H9 (cell line): ENCODE data around the gene AGBL4. TPM values are rescaled to one million over a fixed set of nuclear protein-coding genes. Genes with fewer than 3 reads are reported as not detected.

Experiments used
- DNase-seq: peaks from one replicate; pipeline ENCODE4 v3.0.0-alpha.2; 2017
- H2AFZ ChIP-seq: one replicate; pipeline ENCODE4 v1.6.1; 2013; ENCODE audit warnings: mild to moderate bottlenecking, low read length, control low read depth, moderate library complexity
- H2AK5ac ChIP-seq: 2 replicates; pipeline ENCODE4 v1.6.1; 2013; ENCODE audit warnings: low read length, control low read depth, mixed read lengths; ENCODE audit not compliant: insufficient read length
- H2BK120ac ChIP-seq: one replicate; pipeline ENCODE4 v1.6.1; 2013; ENCODE audit warnings: low read depth, mild to moderate bottlenecking, low read length, control low read depth, inconsistent platforms; ENCODE audit not compliant: poor library complexity, severe bottlenecking
- H2BK12ac ChIP-seq: 2 replicates; pipeline ENCODE4 v1.6.1; 2013; ENCODE audit warnings: low read length, control low read depth, mixed read lengths, low read depth; ENCODE audit not compliant: insufficient read length
- H2BK15ac ChIP-seq: 2 replicates; pipeline ENCODE4 v1.6.1; 2013; ENCODE audit warnings: low read depth, low read length, control low read depth
- H2BK20ac ChIP-seq: one replicate; pipeline ENCODE4 v1.6.1; 2013; ENCODE audit warnings: low read depth, mild to moderate bottlenecking, low read length, control low read depth, inconsistent platforms; ENCODE audit not compliant: poor library complexity, severe bottlenecking
- H2BK5ac ChIP-seq: 2 replicates; pipeline ENCODE4 v1.6.1; 2013; ENCODE audit warnings: low read length, control low read depth, mixed read lengths; ENCODE audit not compliant: insufficient read length
- H3K14ac ChIP-seq: 2 replicates; pipeline ENCODE4 v1.6.1; 2013; ENCODE audit warnings: low read length, control low read depth; ENCODE audit not compliant: insufficient read depth
- H3K18ac ChIP-seq: 2 replicates; pipeline ENCODE4 v1.6.1; 2013; ENCODE audit warnings: low read depth, mild to moderate bottlenecking, mixed read lengths, low read length, control low read depth; ENCODE audit not compliant: insufficient read length
- H3K23ac ChIP-seq: 2 replicates; pipeline ENCODE4 v1.6.1; 2013; ENCODE audit warnings: low read length, control low read depth, mixed read lengths, low read depth; ENCODE audit not compliant: insufficient read length
- H3K23me2 ChIP-seq: 2 replicates; pipeline ENCODE4 v1.6.1; 2013; ENCODE audit warnings: low read depth, mild to moderate bottlenecking, mixed read lengths, low read length, control low read depth; ENCODE audit not compliant: insufficient read length, poor library complexity, severe bottlenecking
- H3K27ac ChIP-seq: 2 replicates; pipeline ENCODE4 v1.5.1; 2013; ENCODE audit warnings: low read length, control low read depth, mixed read lengths, low read depth; ENCODE audit not compliant: insufficient read length
- H3K27me3 ChIP-seq: 2 replicates; pipeline ENCODE4 v1.6.1; 2013; ENCODE audit warnings: low read length, control low read depth, inconsistent platforms; ENCODE audit not compliant: insufficient read depth
- H3K4ac ChIP-seq: 2 replicates; pipeline ENCODE4 v1.6.1; 2013; ENCODE audit warnings: low read depth, mild to moderate bottlenecking, control low read depth, inconsistent platforms, low read length, moderate library complexity
- H3K4me1 ChIP-seq: 2 replicates; pipeline ENCODE4 v1.6.1; 2013; ENCODE audit warnings: low read length, control low read depth, inconsistent platforms; ENCODE audit not compliant: insufficient read depth
- H3K4me2 ChIP-seq: 2 replicates; pipeline ENCODE4 v1.6.1; 2013; ENCODE audit warnings: low read length, control low read depth, mixed read lengths; ENCODE audit not compliant: insufficient read length, insufficient read depth
- H3K56ac ChIP-seq: 2 replicates; pipeline ENCODE4 v1.6.1; 2013; ENCODE audit warnings: low read depth, mild to moderate bottlenecking, mixed read lengths, low read length, control low read depth; ENCODE audit not compliant: insufficient read length
- H3K79me1 ChIP-seq: 2 replicates; pipeline ENCODE4 v1.6.1; 2013; ENCODE audit warnings: low read depth, mild to moderate bottlenecking, moderate library complexity, low read length, control low read depth, inconsistent platforms; ENCODE audit not compliant: insufficient read depth, poor library complexity, severe bottlenecking
- H3K79me2 ChIP-seq: 2 replicates; pipeline ENCODE4 v1.6.1; 2013; ENCODE audit warnings: low read length, control low read depth, inconsistent platforms; ENCODE audit not compliant: insufficient read depth
- H3K9ac ChIP-seq: 2 replicates; pipeline ENCODE4 v1.6.1; 2013; ENCODE audit warnings: low read length, control low read depth, mixed read lengths; ENCODE audit not compliant: insufficient read length; ENCODE audit errors: extremely low read depth
- H3K9me3 ChIP-seq: one replicate; pipeline ENCODE4 v1.6.1; 2013; ENCODE audit warnings: low read depth, low read length, inconsistent platforms; ENCODE audit not compliant: control insufficient read depth
- H3T11ph ChIP-seq: one replicate; pipeline ENCODE4 v1.6.1; 2013; ENCODE audit warnings: mild to moderate bottlenecking, low read length, control low read depth, inconsistent platforms
- H4K20me1 ChIP-seq: one replicate; pipeline ENCODE4 v1.6.1; 2013; ENCODE audit not compliant: control insufficient read depth, insufficient read length, insufficient read depth
- H4K5ac ChIP-seq: 2 replicates; pipeline ENCODE4 v1.6.1; 2013; ENCODE audit warnings: low read depth, mild to moderate bottlenecking, mixed read lengths, low read length, control low read depth; ENCODE audit not compliant: insufficient read length
- H4K8ac ChIP-seq: replicated peaks from 2 replicates; pipeline ENCODE4 v1.6.1; 2013; ENCODE audit warnings: low read length, control low read depth, mixed read lengths, low read depth; ENCODE audit not compliant: insufficient read length
- H4K91ac ChIP-seq: 2 replicates; pipeline ENCODE4 v1.6.1; 2013; ENCODE audit warnings: low read depth, mild to moderate bottlenecking, moderate library complexity, mixed read lengths, low read length, control low read depth; ENCODE audit not compliant: insufficient read length
- H3K27ac Mint-ChIP-seq, 3 experiments: 2 replicates in 2 of 3; 3 replicates in 1 of 3; pipeline ENCODE4 v1.8.0; 2020 to 2021; ENCODE audit warnings: mixed read lengths in 3 of 3, mild to moderate bottlenecking in 1 of 3, moderate library complexity in 1 of 3
- H3K27me3 Mint-ChIP-seq: 2 replicates; pipeline ENCODE4 v1.8.0; 2021; ENCODE audit warnings: low read depth, mild to moderate bottlenecking, moderate library complexity, mixed read lengths
- H3K36me3 Mint-ChIP-seq, 3 experiments: 2 replicates in 2 of 3; 3 replicates in 1 of 3; pipeline ENCODE4 v1.8.0; 2020 to 2021; ENCODE audit warnings: low read depth in 3 of 3, mixed read lengths in 3 of 3; ENCODE audit not compliant: insufficient read depth in 1 of 3
- H3K4me1 Mint-ChIP-seq, 2 experiments: 2 replicates each; pipeline ENCODE4 v1.8.0; 2020; ENCODE audit warnings: mixed read lengths in 2 of 2
- H3K4me3 Mint-ChIP-seq, 2 experiments: 2 replicates in 1 of 2; 3 replicates in 1 of 2; pipeline ENCODE4 v1.8.0; 2020 to 2021; ENCODE audit warnings: mild to moderate bottlenecking in 2 of 2, mixed read lengths in 2 of 2, moderate library complexity in 1 of 2
- H3K9me3 Mint-ChIP-seq, 2 experiments: 2 replicates in 1 of 2; 3 replicates in 1 of 2; pipeline ENCODE4 v1.8.0; 2020; ENCODE audit warnings: mild to moderate bottlenecking in 2 of 2, mixed read lengths in 2 of 2, moderate library complexity in 1 of 2
- CTCF ChIP-seq: fragments of 200-600 bp; sonication (generic); conservative IDR thresholded peaks from 3 replicates; pipeline ENCODE4 v1.8.0; 2021; ENCODE audit warnings: antibody characterized with exemption, mild to moderate bottlenecking
- WGBS: extraction: QIAGEN DNeasy Blood & Tissue Kit; methylation state at CpG from one replicate; pipeline ENCODE4 v1.1.7; 2013; ENCODE audit warnings: missing lambda C conversion rate, low lambda C conversion rate, mixed read lengths; ENCODE audit not compliant: insufficient read length; ENCODE audit errors: extremely low coverage; 5-methylcytosine and 5-hydroxymethylcytosine counted together
- total RNA-seq: library from RNA; stranded (reverse); gene quantifications from 2 replicates; pipeline ENCODE4 v1.2.1, GENCODE V29; 2021

AGBL4 gene
- total RNA-seq, 1 experiment from 2014 or later = not detected

- Histone ChIP-seq H2BK120ac (no peak overlapping the region), H3K79me1 (no peaks in the 10 kb centered on the region), H3K27me3 (no peaks in the 10 kb centered on the region), H4K8ac (no peak overlapping the region), H3K18ac (no peak overlapping the region), H3T11ph (no peak overlapping the region), H3K14ac (no peak overlapping the region; the same call in 1 of the 2 replicates), H2BK20ac (no peak overlapping the region), H4K5ac (no peak overlapping the region), H4K91ac (no peak overlapping the region), H2BK5ac (no peak overlapping the region), H3K23me2 (no peaks in the 10 kb centered on the region), H2BK15ac (no peak overlapping the region), H3K23ac (no peak overlapping the region), H2BK12ac (no peak overlapping the region), H3K4me1 (no peaks in the 10 kb centered on the region), H3K4ac (no peak overlapping the region), H4K20me1 (no peaks in the 10 kb centered on the region), H2AFZ (no peak overlapping the region), H3K9me3 (no peaks in the 10 kb centered on the region), H3K56ac (no peak overlapping the region), H2AK5ac (no peak overlapping the region), H3K27ac (no peak overlapping the region), H3K4me2 (no peak overlapping the region), H3K9ac (no peak overlapping the region), H3K79me2 (no peaks in the 10 kb centered on the region)
- H3K27ac Mint-ChIP-seq = no peak overlapping the region; a peak in 1 of 7 replicates
- H3K4me1 Mint-ChIP-seq = peaks cover 11 to 15% of the 10 kb centered on the region in 2 experiments
- TF ChIP-seq CTCF = no peak
- WGBS = no CpG with 5 or more reads among the region's 5 CpGs
- DNase-seq = no peak
- H3K9me3 Mint-ChIP-seq = no peaks in the 10 kb centered on the region
- H3K36me3 Mint-ChIP-seq = peaks cover 0 to 16% (median 14%) of the 10 kb centered on the region in 3 experiments; a peak in 4 of 7 replicates
- no peak overlapping the region for H3K4me3 Mint-ChIP-seq
- H3K27me3 Mint-ChIP-seq = no peaks in the 10 kb centered on the region
Observed at GRCh38 chr1:48746906-48747305, 1276.8 kb downstream of the AGBL4 start.
